Neural crest cell (in vitro differentiated cells): ENCODE results near the gene SFXN3. TPM values are rescaled to one million over a fixed set of nuclear protein-coding genes. Genes with fewer than 3 reads are reported as not detected.
A peak's percentile ranks its signal among the peaks of the same experiment; 100 is the strongest.

Experiments
- DNase-seq: peaks from one replicate; pipeline ENCODE4 v3.0.0; 2021; ENCODE audit warnings: low read depth, mixed read lengths, low spot score
- H3K27ac Mint-ChIP-seq: one replicate; pipeline ENCODE4 v1.8.0; 2021; ENCODE audit warnings: mild to moderate bottlenecking, mixed read lengths; ENCODE audit not compliant: unreplicated experiment
- H3K27me3 Mint-ChIP-seq: 2 replicates; pipeline ENCODE4 v1.8.0; 2021; ENCODE audit warnings: low read depth, mild to moderate bottlenecking, mixed read lengths
- H3K36me3 Mint-ChIP-seq: 2 replicates; pipeline ENCODE4 v1.8.0; 2021; ENCODE audit warnings: low read depth, mild to moderate bottlenecking, mixed read lengths
- H3K4me1 Mint-ChIP-seq: 2 replicates; pipeline ENCODE4 v1.8.0; 2021; ENCODE audit warnings: mixed read lengths
- H3K4me3 Mint-ChIP-seq: one replicate; pipeline ENCODE4 v1.8.0; 2021; ENCODE audit warnings: mild to moderate bottlenecking, mixed read lengths
- H3K9me3 Mint-ChIP-seq: 2 replicates; pipeline ENCODE4 v1.8.0; 2021; ENCODE audit warnings: mixed read lengths
- CTCF ChIP-seq: fragments of 200-600 bp; sonication (generic); conservative IDR thresholded peaks from 2 replicates; pipeline ENCODE4 v1.5.0; 2021; ENCODE audit warnings: antibody characterized with exemption, mild to moderate bottlenecking
- total RNA-seq: library from RNA; stranded (reverse); gene quantifications from 2 replicates; pipeline ENCODE4 v1.2.1, GENCODE V29; 2021

SFXN3 gene
- total RNA-seq, 1 donor from 2014 or later: 2.1 TPM

DNA sequence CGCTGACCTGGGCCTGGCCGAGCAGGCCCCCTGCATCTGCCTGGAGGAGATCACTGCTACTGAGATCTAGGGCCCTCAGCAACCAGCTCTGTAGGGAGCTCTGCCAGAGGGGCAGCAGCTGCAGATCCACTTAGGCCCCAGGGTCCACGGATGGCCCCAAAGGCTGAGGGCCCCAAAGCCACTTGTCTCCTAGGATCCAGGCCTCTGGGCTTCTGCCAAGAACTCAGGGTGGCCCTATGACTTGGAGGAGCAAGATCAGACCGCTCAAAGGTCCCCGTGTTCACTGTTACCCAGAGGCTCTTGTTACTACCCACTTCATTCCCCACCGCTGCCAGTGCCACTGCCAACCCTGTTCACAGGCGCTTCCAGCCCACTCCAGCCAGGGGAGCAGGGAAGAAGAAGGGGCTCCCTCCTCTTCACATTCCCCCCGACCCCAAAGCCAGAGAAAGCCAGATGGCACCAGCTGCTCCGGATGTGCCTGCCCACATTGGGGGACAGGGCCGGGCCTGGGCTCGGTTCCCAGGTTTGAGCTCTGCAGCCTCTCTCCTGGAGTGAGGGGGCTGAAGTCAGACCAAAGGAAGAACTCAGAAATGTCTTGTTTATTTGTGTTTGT is 23.8 kb upstream of the SFXN3 start:
- Mint-ChIP-seq H3K27me3 (no peaks in the 10 kb centered on the region), H3K9me3 (no peaks in the 10 kb centered on the region), H3K36me3 (no peaks in the 10 kb centered on the region), H3K4me3 (no peak overlapping the region), H3K4me1 (peaks cover 14% of the 10 kb centered on the region), H3K27ac (no peak overlapping the region)
- no peak for DNase-seq
- TF ChIP-seq CTCF: no peak

GRCh38 chr10:101007915-101008822 is 22.9 kb upstream of the SFXN3 start:
- no peak for DNase-seq
- H3K27me3 Mint-ChIP-seq: peaks cover 5% of the 10 kb centered on the region
- peak overlapping the region; percentile 88 for H3K27ac Mint-ChIP-seq

GRCh38 chr10:101008823-101009423 is 22.1 kb upstream of the SFXN3 start:
- no peak for DNase-seq
- TF ChIP-seq CTCF: no peak
- Mint-ChIP-seq H3K36me3 (no peaks in the 10 kb centered on the region), H3K27ac (peak overlapping the region; percentile 88), H3K9me3 (no peaks in the 10 kb centered on the region), H3K27me3 (peaks cover 7% of the 10 kb centered on the region), H3K4me3 (peak overlapping the region; percentile 34), H3K4me1 (peaks cover 24% of the 10 kb centered on the region)

More at GRCh38 chr10:101007915-101008822, 22.9 kb upstream of the SFXN3 start:
- no peak for TF ChIP-seq CTCF
- Mint-ChIP-seq H3K36me3 (no peaks in the 10 kb centered on the region), H3K4me1 (peaks cover 21% of the 10 kb centered on the region), H3K9me3 (no peaks in the 10 kb centered on the region), H3K4me3 (peak overlapping the region; percentile 68)

- H3K27me3 Mint-ChIP-seq: peaks cover 20% of the 10 kb centered on the region
- peak overlapping the region; percentile 31 for H3K4me3 Mint-ChIP-seq
- peaks cover 31% of the 10 kb centered on the region for H3K4me1 Mint-ChIP-seq
- H3K36me3 Mint-ChIP-seq: no peaks in the 10 kb centered on the region
- no peak for TF ChIP-seq CTCF
- DNase-seq: no peak
- no peaks in the 10 kb centered on the region for H3K9me3 Mint-ChIP-seq
- no peak overlapping the region for H3K27ac Mint-ChIP-seq
These were observed 20.7 kb upstream of the SFXN3 start for GRCh38 chr10:101010329-101010728.

DNA sequence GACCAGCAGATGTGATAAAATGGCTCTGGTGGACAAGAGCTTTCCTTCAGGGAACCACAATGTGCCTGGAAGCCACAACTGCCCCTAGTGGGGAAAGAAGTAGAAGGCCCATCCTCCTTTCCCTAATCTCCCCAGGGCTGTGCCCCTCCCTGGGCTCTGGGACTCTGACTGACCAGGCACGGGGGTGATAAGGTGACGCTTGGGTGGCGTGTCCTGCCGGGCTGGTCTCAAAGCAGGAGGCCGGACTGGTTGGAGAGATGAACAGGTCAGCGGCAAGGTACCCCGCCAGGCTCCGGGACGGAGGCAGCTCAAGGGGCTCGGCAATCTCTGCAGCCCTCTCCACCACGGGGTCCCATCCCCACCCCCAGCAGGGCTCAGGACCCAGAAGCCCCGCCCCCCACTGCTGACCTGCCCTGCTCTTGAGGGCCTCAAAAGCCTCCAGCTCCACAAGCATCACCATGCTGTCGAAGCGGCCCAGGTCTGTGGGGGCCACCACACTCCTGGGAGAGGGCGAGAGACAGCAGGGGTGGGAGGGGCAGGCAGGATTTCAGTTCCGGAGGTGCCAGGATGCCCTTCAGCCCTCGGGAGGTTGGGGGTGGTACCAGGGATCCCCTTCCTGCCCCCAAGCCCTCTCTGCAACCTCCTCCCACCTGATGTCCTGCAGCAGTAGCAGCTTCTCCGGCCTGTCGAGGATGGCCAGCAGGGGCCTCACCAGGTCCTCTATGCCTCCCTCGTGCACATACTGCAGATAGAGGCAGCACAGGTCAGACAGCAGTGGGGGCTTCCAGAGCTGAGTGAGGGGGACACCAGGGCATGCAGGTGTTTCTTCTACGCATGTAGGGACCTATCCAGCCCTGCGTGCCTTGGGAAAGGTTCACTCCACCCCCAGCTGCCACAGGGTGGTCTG is 19.3 kb upstream of the SFXN3 start:
- peaks cover 31% of the 10 kb centered on the region for H3K4me1 Mint-ChIP-seq
- peaks cover 31% of the 10 kb centered on the region for H3K27me3 Mint-ChIP-seq
- peak; percentile 44 for TF ChIP-seq CTCF
- no peak for DNase-seq
- H3K36me3 Mint-ChIP-seq: no peaks in the 10 kb centered on the region
- no peak overlapping the region for H3K4me3 Mint-ChIP-seq
- no peak overlapping the region for H3K27ac Mint-ChIP-seq
- no peaks in the 10 kb centered on the region for H3K9me3 Mint-ChIP-seq
